Measurements from ENCODE around the gene BTBD8.

The BTBD8 gene

DNA sequence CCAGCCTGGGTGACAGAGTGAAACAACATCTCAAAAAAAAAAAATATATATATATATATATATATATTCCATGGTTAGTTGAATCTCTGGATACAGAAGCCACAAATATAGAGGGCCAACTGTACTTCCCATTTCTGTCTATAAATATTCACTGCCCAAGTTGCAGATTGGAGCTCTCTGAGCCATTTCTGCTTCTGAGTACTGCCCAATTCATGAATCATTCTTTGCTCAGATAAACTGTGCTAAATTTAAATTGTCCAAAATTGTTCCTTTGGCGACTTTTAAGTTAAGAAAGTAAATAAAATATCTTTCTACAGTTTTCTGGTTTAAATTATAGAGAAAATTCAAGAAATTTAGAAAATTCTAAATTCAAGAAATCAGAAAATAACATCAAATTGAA, 114.4 kb downstream of the BTBD8 start:
- H3K27ac ChIP-seq: no peak overlapping the region
- TF ChIP-seq, protein P1, sequence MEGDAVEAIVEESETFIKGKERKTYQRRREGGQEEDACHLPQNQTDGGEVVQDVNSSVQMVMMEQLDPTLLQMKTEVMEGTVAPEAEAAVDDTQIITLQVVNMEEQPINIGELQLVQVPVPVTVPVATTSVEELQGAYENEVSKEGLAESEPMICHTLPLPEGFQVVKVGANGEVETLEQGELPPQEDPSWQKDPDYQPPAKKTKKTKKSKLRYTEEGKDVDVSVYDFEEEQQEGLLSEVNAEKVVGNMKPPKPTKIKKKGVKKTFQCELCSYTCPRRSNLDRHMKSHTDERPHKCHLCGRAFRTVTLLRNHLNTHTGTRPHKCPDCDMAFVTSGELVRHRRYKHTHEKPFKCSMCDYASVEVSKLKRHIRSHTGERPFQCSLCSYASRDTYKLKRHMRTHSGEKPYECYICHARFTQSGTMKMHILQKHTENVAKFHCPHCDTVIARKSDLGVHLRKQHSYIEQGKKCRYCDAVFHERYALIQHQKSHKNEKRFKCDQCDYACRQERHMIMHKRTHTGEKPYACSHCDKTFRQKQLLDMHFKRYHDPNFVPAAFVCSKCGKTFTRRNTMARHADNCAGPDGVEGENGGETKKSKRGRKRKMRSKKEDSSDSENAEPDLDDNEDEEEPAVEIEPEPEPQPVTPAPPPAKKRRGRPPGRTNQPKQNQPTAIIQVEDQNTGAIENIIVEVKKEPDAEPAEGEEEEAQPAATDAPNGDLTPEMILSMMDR (conservative IDR thresholded peaks at IDR 0.05): no peak

DNA sequence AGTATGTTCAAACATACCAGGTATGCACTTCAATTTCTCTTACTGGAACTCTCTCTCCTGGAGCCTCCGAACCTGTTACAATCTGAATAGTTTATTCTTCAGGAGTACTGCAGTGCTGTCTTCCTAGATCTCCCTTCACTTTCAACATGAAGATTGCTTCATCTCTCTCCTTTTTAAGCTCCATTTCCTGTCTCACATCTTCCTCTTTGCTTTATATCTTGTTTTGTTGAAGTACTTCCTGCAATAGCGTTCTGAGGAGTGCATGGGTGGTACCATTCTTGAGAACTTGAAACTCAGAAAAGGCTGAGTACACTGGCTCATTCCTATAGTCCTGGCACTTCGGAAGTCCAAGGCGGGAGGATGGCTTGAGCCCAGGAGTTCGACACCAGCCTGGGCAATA, 121.8 kb downstream of the BTBD8 start:
- TF ChIP-seq, protein P1 (conservative IDR thresholded peaks at IDR 0.05): no peak
- H3K27ac ChIP-seq: no peak overlapping the region

GRCh38 chr1:92203105-92203504, 123.0 kb downstream of the BTBD8 start:
- TF ChIP-seq, protein P1 (conservative IDR thresholded peaks at IDR 0.05): no peak
- no peak overlapping the region for H3K27ac ChIP-seq

DNA sequence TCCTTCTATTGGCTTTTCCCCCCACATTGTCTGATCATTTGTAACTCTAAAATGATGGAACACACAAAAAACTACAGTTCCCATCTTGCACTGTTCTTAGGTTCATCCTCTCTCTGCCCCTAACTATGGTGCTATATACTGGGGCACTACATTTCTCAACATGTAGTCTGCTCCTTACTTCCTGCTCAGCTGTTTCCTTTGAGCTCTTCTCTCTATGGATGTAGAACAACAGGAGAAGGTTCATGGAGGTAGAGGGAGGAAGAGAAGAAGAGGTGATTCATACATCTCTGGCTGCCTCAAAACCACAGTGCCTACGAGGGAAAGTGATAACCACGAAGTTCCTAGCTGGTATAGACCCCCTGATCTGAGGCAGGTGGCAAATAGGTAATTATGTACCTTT, 130.6 kb downstream of the BTBD8 start:
- H3K27ac ChIP-seq: no peak overlapping the region
- TF ChIP-seq, protein P1 (conservative IDR thresholded peaks at IDR 0.05): no peak

DNA sequence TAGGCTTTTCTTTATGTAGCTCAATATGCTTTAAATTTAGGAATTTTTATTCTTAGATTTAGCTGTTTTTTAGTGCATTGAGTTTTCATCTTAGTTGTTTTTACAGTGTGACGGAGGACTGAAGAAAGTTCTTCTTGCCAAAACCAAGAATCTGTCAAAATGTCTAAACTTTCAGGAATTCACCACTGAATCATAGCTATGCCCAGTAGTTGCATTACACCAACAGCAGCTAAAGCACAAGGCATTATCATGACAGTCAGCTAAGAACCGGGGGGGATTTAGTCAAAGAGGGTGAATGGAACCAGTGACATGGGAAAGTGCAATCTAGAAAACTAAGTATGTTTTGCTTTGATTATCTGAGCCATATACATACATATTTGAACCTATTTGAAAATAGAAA, 131.0 kb downstream of the BTBD8 start:
- TF ChIP-seq, protein P1 (conservative IDR thresholded peaks at IDR 0.05): no peak
- H3K27ac ChIP-seq: no peak overlapping the region

DNA sequence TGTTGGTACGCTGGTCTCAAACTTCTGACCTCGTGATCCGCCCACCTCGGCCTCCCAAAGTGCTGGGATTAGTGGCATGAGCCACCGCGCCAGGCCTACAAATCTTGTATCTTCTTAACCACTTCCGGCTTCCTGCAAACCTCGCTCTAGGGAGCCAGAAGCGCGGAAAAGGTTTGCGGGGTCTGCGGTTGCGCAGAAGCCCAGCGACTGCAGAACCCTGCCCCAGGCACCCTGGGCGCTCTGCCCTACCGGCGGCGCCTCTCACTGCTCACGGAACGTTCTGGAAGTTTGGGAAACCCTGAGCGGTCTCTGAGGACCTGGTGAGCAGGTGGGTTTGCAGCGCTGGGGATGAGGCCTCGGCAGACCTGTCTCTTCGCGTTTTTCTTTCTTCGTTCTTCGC, 137.6 kb downstream of the BTBD8 start, which contains the start of gene C1orf146:
TSS of gene C1orf146 (plus strand) at position 195 of the 400 bp plus-strand sequence. CDS start 13,506 bp downstream, outside the sequence.
- TF ChIP-seq, protein P1 (conservative IDR thresholded peaks at IDR 0.05): no peak
- H3K27ac ChIP-seq: no peak within 1 kb of the TSS

- TF ChIP-seq, protein P1 (conservative IDR thresholded peaks at IDR 0.05): no peak
- no peak overlapping the region for H3K27ac ChIP-seq
Observed at GRCh38 chr1:92218559-92218958, 138.4 kb downstream of the BTBD8 start.
